Stomach (tissue), 9 donors: Measurements from ENCODE around the gene CLCNKB. TPM values are rescaled to one million over a fixed set of nuclear protein-coding genes. Genes with fewer than 3 reads are reported as not detected.

Source experiments
- DNase-seq, 2 donors: peaks; one replicate each; pipeline versions ENCODE4 v3.0.0 to v3.0.0-alpha.2; 2013 to 2019
- H3K27ac ChIP-seq, 5 donors: fragments of 200-600 bp in 4 of 5; sonication (generic) in 4 of 5; one replicate each; pipeline ENCODE4 v1.5.1; 2013 to 2019; ENCODE audit warnings: mild to moderate bottlenecking in 1 of 5, moderate library complexity in 1 of 5
- H3K27me3 ChIP-seq, 3 donors: fragments of 200-600 bp; sonication (generic); one replicate each; pipeline ENCODE4 v1.5.1; 2017 to 2019; ENCODE audit warnings: mixed run types in 1 of 3
- H3K36me3 ChIP-seq, 4 donors: fragments of 200-600 bp; sonication (generic); 1 replicate in 3 of 4; 2 replicates in 1 of 4; pipeline ENCODE4 v1.5.1; 2016 to 2019
- H3K4me1 ChIP-seq, 4 donors: fragments of 200-600 bp; sonication (generic); one replicate each; pipeline ENCODE4 v1.5.1; 2016 to 2019
- H3K4me3 ChIP-seq, 4 donors: fragments of 200-600 bp; sonication (generic) in 3 of 4; one replicate each; pipeline ENCODE4 v1.5.1; 2016 to 2019; ENCODE audit warnings: mild to moderate bottlenecking in 1 of 4
- H3K9me3 ChIP-seq, 4 donors: fragments of 200-600 bp; sonication (generic); one replicate each; pipeline ENCODE4 v1.5.1; 2016 to 2019
- EP300 ChIP-seq: sonication (generic); formaldehyde crosslinking; IDR thresholded peaks from one replicate; pipeline ENCODE4 v1.6.1; 2017; ENCODE audit warnings: antibody characterized with exemption
- POLR2A ChIP-seq, 4 donors: fragments of 450-650 bp; IDR thresholded peaks; one replicate each; pipeline ENCODE4 v1.6.1; 2016; ENCODE audit warnings: antibody characterized with exemption in 4 of 4, control low read depth in 2 of 4, mild to moderate bottlenecking in 1 of 4, moderate library complexity in 1 of 4
- POLR2AphosphoS5 ChIP-seq, 3 donors: sonication (generic); formaldehyde crosslinking; IDR thresholded peaks; one replicate each; pipeline ENCODE4 v1.6.1; 2016; ENCODE audit warnings: antibody characterized with exemption in 3 of 3
- WGBS, 5 donors: extraction: QIAGEN DNeasy Blood & Tissue Kit in 3 of 5; methylation state at CpG; one replicate each; pipeline versions ENCODE4 v1.1.5 to v1.1.7; 2013 to 2018; 5-methylcytosine and 5-hydroxymethylcytosine counted together
- intact Hi-C: fragments of 100-400 bp; cut with DNase I; formaldehyde crosslinking; loops from one replicate; pipeline ENCODE4 v1.15.1; 2023; ENCODE audit warnings: low total_unique reads
- polyA plus RNA-seq, 3 donors: library from polyadenylated mRNA; stranded (reverse); fragments of 200-250 nt; gene quantifications; one replicate each; pipeline ENCODE4 v1.2.3, GENCODE V29; 2013
- total RNA-seq, 5 donors: library from RNA; depleted of rRNA; stranded (reverse); fragments of >200 nt; gene quantifications; one replicate each; pipeline versions ENCODE4 v1.1.0 to v1.2.3, GENCODE V29; 2014 to 2016
- TF ChIP-seq, protein P1 (sequence below), 7 experiments: fragments of 450-650 bp in 4 of 7; fragments of 200-600 bp in 3 of 7; sonication (generic) in 3 of 7; IDR thresholded peaks; one replicate each; pipeline ENCODE4 v1.5.1; 2016 to 2019; ENCODE audit warnings: antibody characterized with exemption in 7 of 7, control low read depth in 2 of 7, mild to moderate bottlenecking in 1 of 7
- donor health status: healthy with polysubstance abuse.
- donor health status: Bipolar disorder and iron deficiency.
- donor health status: healthy.

Gene CLCNKB
- total and polyA plus RNA-seq, 8 donors: 0.19 to 0.92 (median 0.45) TPM; not detected in 4

DNA sequence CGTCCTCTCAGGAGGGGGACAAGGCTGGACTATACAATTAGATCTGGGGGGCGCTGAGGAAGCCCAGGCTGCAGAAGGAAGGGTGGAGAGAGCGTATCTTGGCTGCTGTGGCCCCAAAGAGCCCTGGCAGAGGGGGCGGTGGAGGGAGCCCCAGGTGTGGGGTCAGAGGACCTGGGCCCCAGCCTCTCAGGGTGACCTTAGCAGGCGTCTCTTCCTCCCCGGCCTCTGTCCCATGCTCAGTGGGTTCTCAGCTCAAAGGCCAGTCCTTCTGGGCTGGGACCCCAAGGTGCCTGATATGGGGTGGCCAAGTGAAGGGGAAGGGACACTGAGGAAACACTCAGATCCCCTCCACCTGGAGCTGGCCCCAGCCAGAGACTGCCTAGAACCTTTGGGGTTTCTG lies 28.0 kb downstream of the CLCNKB start:
- Histone ChIP-seq H3K9me3 (no peaks in the 10 kb centered on the region), H3K4me3 (no peak overlapping the region), H3K36me3 (no peaks in the 10 kb centered on the region), H3K4me1 (peaks cover 25 to 51% (median 39%) of the 10 kb centered on the region in 4 donors), H3K27ac (no peak overlapping the region), H3K27me3 (peaks cover 0 to 27% (median 8%) of the 10 kb centered on the region in 3 donors)
- WGBS, 5 donors: 94 to 97% (median 96%) methylated on average over 5 to 6 of the region's 6 CpGs
- intact Hi-C loops: no loop called here
- TF ChIP-seq POLR2AphosphoS5 (IDR thresholded peaks at IDR 0.05) (no peak), EP300 (no peak), POLR2A (IDR thresholded peaks at IDR 0.05) (no peak)
- TF ChIP-seq, protein P1, sequence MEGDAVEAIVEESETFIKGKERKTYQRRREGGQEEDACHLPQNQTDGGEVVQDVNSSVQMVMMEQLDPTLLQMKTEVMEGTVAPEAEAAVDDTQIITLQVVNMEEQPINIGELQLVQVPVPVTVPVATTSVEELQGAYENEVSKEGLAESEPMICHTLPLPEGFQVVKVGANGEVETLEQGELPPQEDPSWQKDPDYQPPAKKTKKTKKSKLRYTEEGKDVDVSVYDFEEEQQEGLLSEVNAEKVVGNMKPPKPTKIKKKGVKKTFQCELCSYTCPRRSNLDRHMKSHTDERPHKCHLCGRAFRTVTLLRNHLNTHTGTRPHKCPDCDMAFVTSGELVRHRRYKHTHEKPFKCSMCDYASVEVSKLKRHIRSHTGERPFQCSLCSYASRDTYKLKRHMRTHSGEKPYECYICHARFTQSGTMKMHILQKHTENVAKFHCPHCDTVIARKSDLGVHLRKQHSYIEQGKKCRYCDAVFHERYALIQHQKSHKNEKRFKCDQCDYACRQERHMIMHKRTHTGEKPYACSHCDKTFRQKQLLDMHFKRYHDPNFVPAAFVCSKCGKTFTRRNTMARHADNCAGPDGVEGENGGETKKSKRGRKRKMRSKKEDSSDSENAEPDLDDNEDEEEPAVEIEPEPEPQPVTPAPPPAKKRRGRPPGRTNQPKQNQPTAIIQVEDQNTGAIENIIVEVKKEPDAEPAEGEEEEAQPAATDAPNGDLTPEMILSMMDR (IDR thresholded peaks at IDR 0.05): no peak
- no peak for DNase-seq

DNA sequence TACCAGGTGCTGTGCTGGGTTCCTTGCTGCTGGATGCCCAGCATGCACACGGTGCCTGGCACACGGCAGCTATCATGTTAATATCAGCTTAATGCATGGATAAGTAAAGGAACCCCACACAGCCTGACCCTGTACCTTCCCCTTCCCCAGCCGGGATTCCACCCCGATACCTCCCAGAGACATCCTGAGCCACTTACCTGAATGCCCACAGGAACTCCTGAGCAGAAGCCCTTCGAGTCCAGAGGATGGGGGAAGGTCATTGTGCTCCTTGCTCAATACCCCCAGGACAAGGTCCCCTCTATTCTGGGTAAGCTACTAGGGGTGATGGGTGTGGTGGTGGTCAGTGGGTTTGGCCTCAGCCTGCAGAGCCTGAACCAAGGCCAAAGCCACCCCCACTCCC lies 28.5 kb downstream of the CLCNKB start:
- H3K9me3 ChIP-seq: no peaks in the 10 kb centered on the region
- 64 to 76% (median 74%) methylated on average over 5 of the region's 5 CpGs for WGBS, 5 donors
- TF ChIP-seq EP300 (no peak), POLR2AphosphoS5 (IDR thresholded peaks at IDR 0.05) (no peak)
- peaks cover 0 to 27% (median 8%) of the 10 kb centered on the region in 3 donors for H3K27me3 ChIP-seq
- H3K4me1 ChIP-seq: peaks cover 25 to 49% (median 37%) of the 10 kb centered on the region in 4 donors
- no peak overlapping the region for H3K27ac ChIP-seq
- intact Hi-C loops: no loop called here
- DNase-seq: no peak
- H3K4me3 ChIP-seq: no peak overlapping the region
- H3K36me3 ChIP-seq: no peaks in the 10 kb centered on the region

DNA sequence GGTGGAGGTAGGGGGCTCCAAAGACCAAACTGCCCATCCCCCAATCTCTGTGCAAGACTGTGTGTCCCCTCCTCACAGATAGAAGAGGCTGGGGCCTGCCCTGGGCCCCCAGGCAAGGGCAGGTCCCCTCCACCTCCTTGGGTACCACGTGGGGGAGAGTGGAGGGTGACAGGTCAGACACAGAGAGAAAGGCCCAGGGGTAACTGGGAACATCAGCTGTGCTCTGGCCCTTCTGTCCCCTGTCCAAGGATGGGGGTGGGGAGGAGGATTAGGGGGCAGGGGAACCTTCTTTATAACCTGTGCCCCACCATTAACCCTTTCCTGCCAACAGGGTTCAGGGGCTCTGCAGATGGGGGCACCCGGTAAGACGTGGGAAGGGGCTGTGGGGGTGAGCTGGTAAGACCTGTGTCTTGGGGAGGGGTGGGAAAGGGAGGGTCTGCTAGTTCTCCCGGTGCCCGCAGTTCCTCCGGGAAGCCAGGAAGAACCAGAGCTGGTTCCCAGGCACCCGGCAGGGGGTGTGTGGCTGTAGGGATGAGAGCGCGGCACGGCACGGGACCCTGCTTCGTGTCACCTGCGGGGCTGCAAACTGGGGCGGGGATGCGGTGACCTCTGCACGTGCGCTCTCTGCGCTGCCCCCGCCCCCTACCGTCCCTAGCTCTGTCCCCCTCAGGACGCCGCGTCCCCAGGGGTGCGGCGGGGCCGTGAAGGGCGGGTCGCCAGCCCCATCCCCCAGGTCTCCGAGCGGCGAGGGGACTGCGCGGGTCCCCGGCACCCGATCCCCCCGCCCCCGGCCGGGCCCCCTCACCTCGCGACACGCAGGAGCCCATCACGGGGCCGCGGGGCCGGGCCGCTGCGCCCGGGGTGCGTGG lies 29.3 kb downstream of the CLCNKB start:
- DNase-seq: peak in 1 of 2 donors; percentile 70
- Histone ChIP-seq H3K4me3 (peak overlapping the region; percentile 48 to 55 (median 52)), H3K27me3 (peaks cover 0 to 27% (median 8%) of the 10 kb centered on the region in 3 donors), H3K4me1 (peaks cover 25 to 42% (median 35%) of the 10 kb centered on the region in 4 donors), H3K27ac (peak overlapping the region in 2 of 5 donors; percentile 35 to 60), H3K9me3 (no peaks in the 10 kb centered on the region), H3K36me3 (no peaks in the 10 kb centered on the region)
- intact Hi-C loops: no loop called here
- WGBS, 5 donors: 6 to 14% (median 8%) methylated on average over 17 to 49 of the region's 49 CpGs
- no peak for TF ChIP-seq EP300

DNA sequence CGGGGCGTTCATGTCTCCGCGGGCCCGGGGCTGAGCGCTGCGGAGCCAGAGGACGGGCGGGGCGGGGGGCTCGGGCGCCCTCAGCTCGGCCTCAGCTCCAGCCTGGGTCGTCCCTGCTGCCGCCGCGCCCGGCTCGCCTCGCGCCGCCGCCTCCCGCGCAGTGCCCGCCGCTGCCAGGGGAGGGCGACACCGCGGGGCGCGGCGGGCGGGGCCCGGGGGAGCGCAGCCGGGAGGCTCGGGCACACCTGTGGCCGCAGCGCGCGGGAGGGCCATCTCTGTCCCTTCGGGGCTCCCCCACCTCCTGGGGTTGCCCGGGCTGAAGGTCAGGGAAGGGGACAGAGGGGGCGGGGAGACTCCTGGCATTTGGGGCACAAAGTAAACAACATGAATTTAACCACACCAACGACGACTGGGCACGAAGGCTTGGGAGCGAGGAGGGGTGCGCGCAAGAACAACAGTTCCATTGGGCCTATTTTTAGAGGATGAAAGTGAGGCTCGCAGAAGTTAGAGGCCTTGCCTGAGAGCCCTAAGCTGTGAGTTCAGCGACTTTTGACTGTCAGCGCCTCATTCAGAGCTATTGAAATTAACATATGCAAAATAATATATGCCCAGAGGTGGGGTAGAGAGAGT lies 30.0 kb downstream of the CLCNKB start, which contains the start of gene FAM131C:
Gene FAM131C, minus strand, starts transcription at position 162 of the 630 bp plus-strand sequence. CDS start 209 bp downstream, outside the sequence.
- TF ChIP-seq, protein P1 (IDR thresholded peaks at IDR 0.05): peak in 3 of 7 experiments; percentile 12 to 73 (median 24)
- no peak for TF ChIP-seq POLR2A (IDR thresholded peaks at IDR 0.05)
- H3K27ac ChIP-seq: peak within 1 kb of the TSS in 2 of 5 donors; percentile 35 to 60
- intact Hi-C loops: no loop called here
- peak within 1 kb of the TSS; percentile 48 to 55 (median 52) for H3K4me3 ChIP-seq
- H3K36me3 ChIP-seq: no peaks in the 10 kb centered on the region
- H3K9me3 ChIP-seq: no peaks in the 10 kb centered on the region
- peak; percentile 52 to 75 for DNase-seq
- peaks cover 18 to 34% (median 29%) of the 10 kb centered on the region in 4 donors for H3K4me1 ChIP-seq
- H3K27me3 ChIP-seq: peaks cover 0 to 27% (median 8%) of the 10 kb centered on the region in 3 donors
- 1 to 4% (median 3%) methylated on average over 15 to 54 of the region's 54 CpGs for WGBS, 5 donors

DNA sequence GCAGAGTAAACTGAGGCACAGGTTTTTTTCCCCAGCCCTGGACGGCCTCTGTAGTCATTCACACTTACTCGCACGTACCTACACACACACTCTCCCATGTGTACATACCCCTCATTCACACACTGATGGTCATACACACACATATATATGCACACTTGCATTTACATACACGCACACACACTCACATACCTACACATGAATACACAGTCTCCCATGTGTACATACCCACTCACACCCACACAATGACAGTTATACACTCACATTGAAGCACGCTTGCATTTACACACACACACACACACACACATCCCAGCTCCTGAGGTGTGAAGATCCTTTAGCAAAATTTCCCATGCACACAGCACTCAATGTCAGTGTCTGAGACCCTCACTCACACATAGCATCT lies 30.6 kb downstream of the CLCNKB start:
- H3K27ac ChIP-seq: no peak overlapping the region
- no peaks in the 10 kb centered on the region for H3K36me3 ChIP-seq
- peaks cover 21 to 38% (median 30%) of the 10 kb centered on the region in 4 donors for H3K4me1 ChIP-seq
- H3K4me3 ChIP-seq: peak overlapping the region in 1 of 4 donors; percentile 53
- no peaks in the 10 kb centered on the region for H3K9me3 ChIP-seq
- 70 to 90% (median 78%) methylated on average over 5 of the region's 5 CpGs for WGBS, 5 donors
- TF ChIP-seq, protein P1 (IDR thresholded peaks at IDR 0.05): no peak
- TF ChIP-seq POLR2AphosphoS5 (IDR thresholded peaks at IDR 0.05) (no peak), EP300 (no peak), POLR2A (IDR thresholded peaks at IDR 0.05) (no peak)
- no peak for DNase-seq
- H3K27me3 ChIP-seq: peaks cover 0 to 27% (median 8%) of the 10 kb centered on the region in 3 donors
- intact Hi-C loops: no loop called here
